Suprapubic skin (tissue), 4 donors: ENCODE results near the gene RCAN2. TPM values are rescaled to one million over a fixed set of nuclear protein-coding genes. Genes with fewer than 3 reads are reported as not detected.

ENCODE experiments used
- DNase-seq, 2 donors: peaks; one replicate each; pipeline ENCODE4 v3.0.0-alpha.2; 2019; ENCODE audit warnings: low spot score in 2 of 2
- H3K27ac ChIP-seq: fragments of 200-600 bp; sonication (generic); one replicate; pipeline ENCODE4 v1.5.1; 2019
- H3K27me3 ChIP-seq: fragments of 200-600 bp; sonication (generic); one replicate; pipeline ENCODE4 v1.5.1; 2019
- H3K36me3 ChIP-seq: fragments of 200-600 bp; sonication (generic); one replicate; pipeline ENCODE4 v1.5.1; 2019
- H3K4me1 ChIP-seq: fragments of 200-600 bp; sonication (generic); one replicate; pipeline ENCODE4 v1.5.1; 2019
- H3K4me3 ChIP-seq: fragments of 200-600 bp; sonication (generic); one replicate; pipeline ENCODE4 v1.5.1; 2019; ENCODE audit warnings: mild to moderate bottlenecking
- H3K9me3 ChIP-seq: fragments of 200-600 bp; sonication (generic); one replicate; pipeline ENCODE4 v1.5.1; 2019
- CTCF ChIP-seq, 2 donors: fragments of 200-600 bp in 1 of 2; fragments of 450-650 bp in 1 of 2; sonication (generic) in 1 of 2; IDR thresholded peaks; one replicate each; pipeline ENCODE4 v1.5.1; 2016 to 2019; ENCODE audit warnings: antibody characterized with exemption in 2 of 2, mild to moderate bottlenecking in 1 of 2, moderate library complexity in 1 of 2
- EP300 ChIP-seq: sonication (generic); formaldehyde crosslinking; IDR thresholded peaks from one replicate; pipeline ENCODE4 v1.6.1; 2017; ENCODE audit warnings: antibody characterized with exemption
- POLR2A ChIP-seq, 2 donors: fragments of 450-650 bp; IDR thresholded peaks; one replicate each; pipeline ENCODE4 v1.6.1; 2017; ENCODE audit warnings: antibody characterized with exemption in 2 of 2, mild to moderate bottlenecking in 2 of 2, moderate library complexity in 2 of 2
- POLR2AphosphoS5 ChIP-seq, 3 donors: sonication (generic); formaldehyde crosslinking; IDR thresholded peaks; one replicate each; pipeline ENCODE4 v1.6.1; 2017; ENCODE audit warnings: antibody characterized with exemption in 3 of 3
- WGBS: methylation state at CpG from one replicate; pipeline ENCODE4 v1.1.5; 2018; 5-methylcytosine and 5-hydroxymethylcytosine counted together
- total RNA-seq, 4 donors: library from RNA; depleted of rRNA; stranded (reverse); fragments of >200 nt; gene quantifications; one replicate each; pipeline ENCODE4 v1.1.0, GENCODE V29; 2016

Gene RCAN2
- total RNA-seq, 4 donors from 2014 or later: 6.7 to 15.3 (median 13.8) TPM

- Histone ChIP-seq H3K9me3 (no peaks in the 10 kb centered on the region), H3K36me3 (no peaks in the 10 kb centered on the region), H3K4me1 (no peaks in the 10 kb centered on the region), H3K27ac (no peak overlapping the region), H3K27me3 (no peaks in the 10 kb centered on the region), H3K4me3 (no peak overlapping the region)
- DNase-seq: no peak
- TF ChIP-seq EP300 (no peak), CTCF (IDR thresholded peaks at IDR 0.05) (no peak), POLR2A (IDR thresholded peaks at IDR 0.05) (no peak), POLR2AphosphoS5 (IDR thresholded peaks at IDR 0.05) (no peak)
- WGBS: 65% methylated on average over 4 of the region's 4 CpGs
Measured at GRCh38 chr6:46190889-46191288, 300.4 kb downstream of the RCAN2 start.

GRCh38 chr6:46189726-46190125, 301.5 kb downstream of the RCAN2 start:
- TF ChIP-seq POLR2AphosphoS5 (IDR thresholded peaks at IDR 0.05) (no peak), EP300 (no peak), CTCF (IDR thresholded peaks at IDR 0.05) (no peak), POLR2A (IDR thresholded peaks at IDR 0.05) (no peak)
- H3K27me3 ChIP-seq: no peaks in the 10 kb centered on the region
- H3K4me1 ChIP-seq: no peaks in the 10 kb centered on the region
- WGBS: 95% methylated on average over 4 of the region's 4 CpGs
- H3K36me3 ChIP-seq: no peaks in the 10 kb centered on the region
- no peak overlapping the region for H3K27ac ChIP-seq
- H3K4me3 ChIP-seq: no peak overlapping the region
- no peak for DNase-seq
- H3K9me3 ChIP-seq: no peaks in the 10 kb centered on the region

- 81% methylated on average over 1 of the region's 1 CpG for WGBS
- no peak for TF ChIP-seq EP300
- TF ChIP-seq CTCF (IDR thresholded peaks at IDR 0.05): no peak
- TF ChIP-seq POLR2AphosphoS5 (IDR thresholded peaks at IDR 0.05): no peak
- no peak for TF ChIP-seq POLR2A (IDR thresholded peaks at IDR 0.05)
Measured at GRCh38 chr6:46186583-46186982, 304.7 kb downstream of the RCAN2 start.

GRCh38 chr6:46184114-46184513, 307.1 kb downstream of the RCAN2 start:
- 45% methylated on average over 4 of the region's 4 CpGs for WGBS
- Histone ChIP-seq H3K4me1 (no peaks in the 10 kb centered on the region), H3K9me3 (no peaks in the 10 kb centered on the region), H3K36me3 (no peaks in the 10 kb centered on the region), H3K4me3 (no peak overlapping the region), H3K27ac (no peak overlapping the region), H3K27me3 (no peaks in the 10 kb centered on the region)
- TF ChIP-seq EP300 (no peak), POLR2A (IDR thresholded peaks at IDR 0.05) (no peak), CTCF (IDR thresholded peaks at IDR 0.05) (no peak), POLR2AphosphoS5 (IDR thresholded peaks at IDR 0.05) (no peak)
- no peak for DNase-seq

More at GRCh38 chr6:46186583-46186982, 304.7 kb downstream of the RCAN2 start:
- DNase-seq: no peak
- H3K4me3 ChIP-seq: no peak overlapping the region
- H3K9me3 ChIP-seq: no peaks in the 10 kb centered on the region
- no peaks in the 10 kb centered on the region for H3K36me3 ChIP-seq
- no peaks in the 10 kb centered on the region for H3K27me3 ChIP-seq
- H3K27ac ChIP-seq: no peak overlapping the region
- H3K4me1 ChIP-seq: no peaks in the 10 kb centered on the region

- Histone ChIP-seq H3K9me3 (no peaks in the 10 kb centered on the region), H3K27me3 (peaks cover 2% of the 10 kb centered on the region), H3K4me3 (no peak overlapping the region), H3K36me3 (no peaks in the 10 kb centered on the region), H3K4me1 (peaks cover 7% of the 10 kb centered on the region), H3K27ac (no peak overlapping the region)
- TF ChIP-seq POLR2AphosphoS5 (IDR thresholded peaks at IDR 0.05) (no peak), POLR2A (IDR thresholded peaks at IDR 0.05) (no peak), EP300 (no peak), CTCF (IDR thresholded peaks at IDR 0.05) (no peak)
- WGBS: 51% methylated on average over 3 of the region's 3 CpGs
- DNase-seq: no peak
Measured at GRCh38 chr6:46175976-46176375, 315.3 kb downstream of the RCAN2 start.
